GM12874 (cell line): ENCODE results near the gene EDN1.

Source experiments
- CTCF ChIP-seq: IDR thresholded peaks from 2 replicates; pipeline ENCODE4 v1.5.1; 2011; ENCODE audit warnings: low read depth, mild to moderate bottlenecking, control low read depth, low read length, moderate library complexity; ENCODE audit not compliant: insufficient read depth

EDN1 gene

GRCh38 chr6:12304487-12304886, 14.3 kb downstream of the EDN1 start:
- no peak for TF ChIP-seq CTCF

DNA sequence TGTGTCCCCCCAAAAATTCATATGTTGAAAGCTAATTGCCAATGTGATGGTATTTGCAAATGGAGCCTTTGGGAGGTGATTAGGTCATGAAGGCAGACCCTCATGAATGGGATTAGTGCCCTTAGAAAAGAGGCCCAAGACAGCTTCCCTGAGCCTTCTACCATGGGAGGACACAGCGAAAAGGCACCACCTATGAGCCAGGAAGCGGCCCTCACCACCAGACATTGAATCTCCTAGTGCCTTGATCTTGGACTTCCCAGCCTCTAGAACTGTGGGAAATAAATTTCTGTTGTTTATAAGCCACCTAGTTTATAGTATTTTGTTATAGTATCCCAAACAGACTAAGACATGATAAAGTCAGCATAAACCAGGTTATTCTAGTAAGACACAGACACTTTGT, 18.9 kb downstream of the EDN1 start:
- no peak for TF ChIP-seq CTCF

- no peak for TF ChIP-seq CTCF
These were observed 20.9 kb downstream of the EDN1 start for GRCh38 chr6:12311106-12311505.

GRCh38 chr6:12312736-12313135, 22.6 kb downstream of the EDN1 start:
- no peak for TF ChIP-seq CTCF

DNA sequence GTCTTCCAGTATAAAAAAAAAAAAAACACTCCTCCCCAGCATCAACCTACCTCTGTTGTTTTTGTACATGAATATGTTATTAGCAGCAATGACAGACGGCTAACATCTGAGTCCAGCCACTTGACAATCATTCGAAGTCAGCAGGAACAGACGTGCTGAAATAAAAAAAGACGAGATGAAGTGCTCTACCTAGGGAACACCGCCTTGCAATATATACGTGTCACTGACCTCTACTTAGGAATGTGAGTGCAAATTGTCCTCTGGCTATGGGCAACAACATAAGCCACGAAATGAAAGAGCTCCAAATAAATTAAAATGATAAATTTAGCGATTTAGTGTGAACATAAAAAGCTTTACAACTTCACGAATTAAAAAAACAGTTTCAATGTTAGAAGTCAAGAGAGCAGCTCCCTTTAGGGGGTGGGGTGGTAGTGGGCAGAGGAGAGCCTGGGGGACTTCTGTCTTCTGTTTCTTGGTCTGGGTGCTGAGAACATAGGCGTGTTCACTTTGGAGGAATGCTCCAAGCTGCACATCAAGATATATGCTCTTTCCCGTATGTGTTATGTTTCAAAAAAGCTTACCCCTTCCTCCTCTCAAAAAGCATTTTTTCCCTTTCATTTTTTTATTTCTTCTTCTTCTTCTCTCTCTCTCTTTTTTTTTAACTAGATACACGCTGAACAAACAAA, 23.3 kb downstream of the EDN1 start:
- no peak for TF ChIP-seq CTCF

DNA sequence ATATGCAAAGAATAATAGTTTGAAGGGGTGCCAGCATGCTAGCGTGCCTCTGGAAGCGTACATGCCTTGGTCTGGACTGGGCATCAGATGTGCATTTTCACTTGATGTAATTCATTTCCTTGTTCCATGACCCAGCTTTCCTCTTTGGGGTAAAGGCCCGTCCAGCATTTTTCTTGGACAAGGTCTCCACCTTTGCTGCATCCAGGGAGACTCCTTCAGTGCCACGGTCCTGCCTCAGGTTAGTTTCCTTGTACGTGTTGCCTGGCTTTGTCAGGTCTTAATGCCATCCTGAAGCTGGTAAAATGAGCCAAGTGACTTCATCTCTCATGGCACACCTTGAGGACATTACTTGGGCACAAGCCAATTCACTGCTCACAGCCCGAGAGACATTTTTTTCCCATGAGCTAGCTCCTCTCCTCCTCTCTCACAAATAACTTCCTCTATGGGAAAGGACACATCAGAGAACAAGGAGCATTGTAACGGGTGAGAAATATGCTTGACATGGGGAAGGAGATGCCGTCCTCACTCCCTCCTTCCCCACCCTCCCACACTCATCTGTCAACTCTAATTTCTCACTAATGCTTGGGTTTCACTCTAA, 23.9 kb downstream of the EDN1 start:
- TF ChIP-seq CTCF = no peak

GRCh38 chr6:12314751-12315150, 24.6 kb downstream of the EDN1 start:
- TF ChIP-seq CTCF = no peak
